Uterus (tissue), 4 donors: Measurements from ENCODE around the gene JAML. TPM values are rescaled to one million over a fixed set of nuclear protein-coding genes. Genes with fewer than 3 reads are reported as not detected.
"Not testable (repeated sequence)": the region's sequence is repeated elsewhere in the genome, so short reads cannot be mapped to it uniquely, and the experiment has no call there.

Experiments used
- DNase-seq, 2 donors: peaks; one replicate each; pipeline ENCODE4 v3.0.0-alpha.2; 2019 to 2020
- H3K27ac ChIP-seq, 2 donors: fragments of 200-600 bp; sonication (generic); 1 replicate in 1 of 2; 2 replicates in 1 of 2; pipeline ENCODE4 v1.5.1; 2016 to 2018
- H3K27me3 ChIP-seq, 2 donors: fragments of 200-600 bp; sonication (generic); one replicate each; pipeline ENCODE4 v1.5.1; 2018 to 2019; ENCODE audit warnings: control low read depth in 1 of 2
- H3K36me3 ChIP-seq, 2 donors: fragments of 200-600 bp; sonication (generic); one replicate each; pipeline ENCODE4 v1.5.1; 2019; ENCODE audit warnings: control low read depth in 1 of 2
- H3K4me1 ChIP-seq, 2 donors: fragments of 200-600 bp; sonication (generic); one replicate each; pipeline ENCODE4 v1.5.1; 2018 to 2019; ENCODE audit warnings: control low read depth in 1 of 2
- H3K4me3 ChIP-seq, 2 donors: fragments of 200-600 bp; sonication (generic); 1 replicate in 1 of 2; 2 replicates in 1 of 2; pipeline ENCODE4 v1.5.1; 2018 to 2019; ENCODE audit warnings: mild to moderate bottlenecking in 1 of 2
- H3K9me3 ChIP-seq, 2 donors: fragments of 200-600 bp; sonication (generic); one replicate each; pipeline ENCODE4 v1.5.1; 2019; ENCODE audit warnings: control low read depth in 1 of 2
- POLR2A ChIP-seq, 2 donors: fragments of 450-650 bp; IDR thresholded peaks; one replicate each; pipeline ENCODE4 v1.6.1; 2016; ENCODE audit warnings: antibody characterized with exemption in 2 of 2, mild to moderate bottlenecking in 1 of 2, moderate library complexity in 1 of 2
- intact Hi-C: fragments of 100-400 bp; cut with DNase I; formaldehyde crosslinking; loops from one replicate; pipeline ENCODE4 v1.15.1; 2023; ENCODE audit warnings: low total_unique reads
- total RNA-seq, 4 donors: library from RNA; depleted of rRNA in 3 of 4; stranded (reverse); fragments of >200 nt in 3 of 4; gene quantifications; one replicate each; pipeline versions ENCODE4 v1.1.0 to v1.2.4, GENCODE V29; 2014 to 2023
- TF ChIP-seq, protein P1 (sequence below), 4 experiments: fragments of 200-600 bp in 2 of 4; fragments of 450-650 bp in 2 of 4; sonication (generic) in 2 of 4; IDR thresholded peaks; one replicate each; pipeline ENCODE4 v1.5.1; 2016 to 2019; ENCODE audit warnings: antibody characterized with exemption in 4 of 4, mild to moderate bottlenecking in 2 of 4, moderate library complexity in 1 of 4
- donor health status: DM: yes; HTN: yes; CAD: no.

Gene JAML
- total RNA-seq, 4 donors from 2014 or later = 1.2 to 9.1 (median 5.6) TPM

DNA sequence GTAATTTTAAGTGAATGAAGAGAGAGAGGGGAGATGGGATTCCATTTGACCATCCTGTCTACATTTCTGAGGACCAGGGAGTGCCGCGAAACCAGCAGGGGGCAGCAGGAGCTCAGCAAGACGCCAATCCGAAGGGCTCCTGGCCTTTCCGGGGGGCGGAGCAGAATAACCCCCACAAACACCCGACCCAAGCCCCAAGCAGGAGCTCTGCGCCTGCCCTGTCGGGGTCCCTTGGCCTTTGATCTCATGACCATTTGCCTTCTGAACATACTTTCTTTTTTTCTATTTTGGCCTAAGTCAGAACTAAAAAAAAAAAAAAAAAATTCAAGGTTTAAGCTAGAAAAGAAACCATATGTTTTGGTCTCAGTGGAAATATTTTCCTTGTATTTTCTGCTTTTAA is 26.4 kb downstream of the JAML start:
- peaks cover 0 to 3% of the 10 kb centered on the region in 2 donors for H3K4me1 ChIP-seq
- H3K27me3 ChIP-seq = no peaks in the 10 kb centered on the region
- no peaks in the 10 kb centered on the region for H3K36me3 ChIP-seq
- DNase-seq = peak; percentile 76 to 79
- TF ChIP-seq, protein P1, sequence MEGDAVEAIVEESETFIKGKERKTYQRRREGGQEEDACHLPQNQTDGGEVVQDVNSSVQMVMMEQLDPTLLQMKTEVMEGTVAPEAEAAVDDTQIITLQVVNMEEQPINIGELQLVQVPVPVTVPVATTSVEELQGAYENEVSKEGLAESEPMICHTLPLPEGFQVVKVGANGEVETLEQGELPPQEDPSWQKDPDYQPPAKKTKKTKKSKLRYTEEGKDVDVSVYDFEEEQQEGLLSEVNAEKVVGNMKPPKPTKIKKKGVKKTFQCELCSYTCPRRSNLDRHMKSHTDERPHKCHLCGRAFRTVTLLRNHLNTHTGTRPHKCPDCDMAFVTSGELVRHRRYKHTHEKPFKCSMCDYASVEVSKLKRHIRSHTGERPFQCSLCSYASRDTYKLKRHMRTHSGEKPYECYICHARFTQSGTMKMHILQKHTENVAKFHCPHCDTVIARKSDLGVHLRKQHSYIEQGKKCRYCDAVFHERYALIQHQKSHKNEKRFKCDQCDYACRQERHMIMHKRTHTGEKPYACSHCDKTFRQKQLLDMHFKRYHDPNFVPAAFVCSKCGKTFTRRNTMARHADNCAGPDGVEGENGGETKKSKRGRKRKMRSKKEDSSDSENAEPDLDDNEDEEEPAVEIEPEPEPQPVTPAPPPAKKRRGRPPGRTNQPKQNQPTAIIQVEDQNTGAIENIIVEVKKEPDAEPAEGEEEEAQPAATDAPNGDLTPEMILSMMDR (IDR thresholded peaks at IDR 0.05) = peak; percentile 77 to 88 (median 82)
- TF ChIP-seq POLR2A (IDR thresholded peaks at IDR 0.05) = no peak
- H3K27ac ChIP-seq = peak overlapping the region; percentile 63 to 67
- intact Hi-C loops = no loop called here
- H3K4me3 ChIP-seq = no peak overlapping the region
- H3K9me3 ChIP-seq = no peaks in the 10 kb centered on the region

DNA sequence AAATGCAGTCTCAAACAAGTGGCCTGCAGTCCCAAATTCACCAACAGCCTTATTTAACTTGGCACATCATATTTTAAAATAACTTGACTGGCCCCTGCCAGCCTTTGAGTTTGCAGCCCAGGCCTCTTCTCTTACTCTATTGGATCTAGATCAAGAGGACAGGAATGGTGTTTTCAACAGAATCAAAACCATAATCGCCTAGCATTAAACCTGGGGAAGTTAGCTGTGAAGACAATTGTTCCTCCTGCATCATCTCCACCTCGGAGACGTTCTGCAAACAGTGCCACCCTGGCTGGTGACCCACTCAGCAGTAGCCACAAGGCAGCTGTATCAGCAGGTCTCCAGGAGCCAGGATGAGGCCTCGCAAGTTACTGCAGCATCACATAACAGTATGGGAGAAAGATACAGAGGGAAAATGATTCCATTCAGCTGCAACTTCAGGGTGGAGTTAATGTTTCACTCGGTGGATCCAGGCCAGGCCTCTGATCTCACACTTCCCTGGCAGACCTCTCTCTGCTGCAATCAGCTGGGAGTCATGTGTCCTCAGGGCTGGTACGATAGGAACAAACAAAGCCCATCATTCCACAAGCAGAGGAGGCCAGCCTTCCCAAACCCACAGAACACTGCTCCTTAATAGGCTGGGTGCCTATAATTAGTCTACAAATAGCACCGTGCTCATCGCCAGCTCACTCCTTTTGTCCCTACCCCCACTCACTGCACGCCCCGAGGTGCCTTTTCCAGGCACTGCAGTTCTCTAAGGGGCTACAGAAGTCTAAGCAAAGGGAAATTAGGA is 29.8 kb downstream of the JAML start:
- intact Hi-C loops = no loop called here
- TF ChIP-seq, protein P1 (IDR thresholded peaks at IDR 0.05) = no peak
- TF ChIP-seq POLR2A (IDR thresholded peaks at IDR 0.05) = no peak

DNA sequence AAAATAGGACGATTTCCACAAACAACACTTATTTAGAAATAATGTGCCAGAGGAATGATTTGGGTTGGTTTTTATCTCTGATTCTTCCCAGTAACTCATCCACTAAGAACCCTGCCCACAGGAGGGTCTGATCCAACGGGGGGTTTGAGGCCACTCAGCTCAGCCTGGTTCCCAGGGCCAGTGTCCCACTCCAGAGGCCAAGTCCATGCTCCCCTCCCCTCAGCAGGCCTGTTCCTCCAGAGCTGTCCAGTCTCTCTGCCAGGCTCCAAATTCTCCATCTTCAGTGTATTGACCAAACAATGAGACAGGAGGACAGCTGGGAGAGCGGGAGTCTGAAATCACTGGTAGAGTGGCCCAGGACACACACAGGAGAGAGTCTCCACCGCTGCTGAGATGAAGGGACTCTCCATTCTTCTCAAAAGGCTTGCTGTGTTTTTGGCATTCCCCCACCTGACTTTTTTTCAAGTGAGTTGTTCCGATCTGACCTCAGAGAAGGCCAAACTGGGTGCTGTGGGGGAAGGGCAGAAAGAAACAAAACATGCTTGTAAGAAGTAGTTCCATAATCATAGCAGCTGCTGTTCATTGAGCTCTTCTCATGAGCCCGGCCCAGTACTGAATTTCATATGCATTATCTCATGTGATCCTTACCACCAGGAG is 30.8 kb downstream of the JAML start:
- Histone ChIP-seq H3K4me3 (no peak overlapping the region), H3K36me3 (no peaks in the 10 kb centered on the region), H3K4me1 (peaks cover 0 to under 1% of the 10 kb centered on the region in 2 donors), H3K27ac (peak overlapping the region in 1 of 2 donors; percentile 63), H3K9me3 (no peaks in the 10 kb centered on the region), H3K27me3 (no peaks in the 10 kb centered on the region)
- intact Hi-C loops = no loop called here
- DNase-seq = no peak
- TF ChIP-seq, protein P1 (IDR thresholded peaks at IDR 0.05) = no peak
- no peak for TF ChIP-seq POLR2A (IDR thresholded peaks at IDR 0.05)

More for the DNA sequence above, 29.8 kb downstream of the JAML start:
- Histone ChIP-seq H3K36me3 (no peaks in the 10 kb centered on the region), H3K9me3 (no peaks in the 10 kb centered on the region), H3K4me3 (no peak overlapping the region), H3K27ac (peak overlapping the region; percentile 63), H3K27me3 (no peaks in the 10 kb centered on the region), H3K4me1 (peaks cover 0 to 3% of the 10 kb centered on the region in 2 donors)
- DNase-seq = peak; percentile 82 to 90

GRCh38 chr11:118192817-118193216 is 32.0 kb downstream of the JAML start:
- H3K9me3 ChIP-seq, H3K36me3 ChIP-seq, H3K27me3 ChIP-seq, intact Hi-C loops, DNase-seq, H3K27ac ChIP-seq, H3K4me1 ChIP-seq, H3K4me3 ChIP-seq: not testable (repeated sequence)

- H3K27me3 ChIP-seq, H3K4me3 ChIP-seq, H3K27ac ChIP-seq, H3K9me3 ChIP-seq, DNase-seq, H3K36me3 ChIP-seq, intact Hi-C loops, H3K4me1 ChIP-seq: not testable (repeated sequence)
Measured at GRCh38 chr11:118190942-118191506, 33.8 kb downstream of the JAML start.
